NCI-H1048 (cell line): ENCODE results near the gene DOLPP1.
A peak's percentile ranks its signal among the peaks of the same experiment; 100 is the strongest.

ENCODE experiments used
- DNase-seq: peaks from one replicate; lab custom pipeline; 2025; lab: John Stamatoyannopoulos, UW

Gene DOLPP1

GRCh38 chr9:129094387-129095169 lies 13.7 kb downstream of the DOLPP1 start:
- DNase-seq, result no peak

GRCh38 chr9:129095170-129095667 lies 14.3 kb downstream of the DOLPP1 start:
- DNase-seq, result no peak

- no peak for DNase-seq
Measured at GRCh38 chr9:129095908-129096307, 15.0 kb downstream of the DOLPP1 start.

GRCh38 chr9:129097671-129098306 lies 16.9 kb downstream of the DOLPP1 start:
- DNase-seq, result no peak

- no peak for DNase-seq
Measured at GRCh38 chr9:129098328-129098727, 17.4 kb downstream of the DOLPP1 start.

- DNase-seq, result no peak
Measured at GRCh38 chr9:129100383-129101169, 19.7 kb downstream of the DOLPP1 start.

- DNase-seq, result no peak
Measured at GRCh38 chr9:129101279-129101678, 20.4 kb downstream of the DOLPP1 start.

- DNase-seq, result no peak
Measured at GRCh38 chr9:129102095-129102525, 21.2 kb downstream of the DOLPP1 start.

GRCh38 chr9:129102791-129103594 lies 22.1 kb downstream of the DOLPP1 start:
- no peak for DNase-seq

GRCh38 chr9:129103595-129103965 lies 22.7 kb downstream of the DOLPP1 start:
- no peak for DNase-seq

GRCh38 chr9:129104051-129104450 lies 23.1 kb downstream of the DOLPP1 start:
- DNase-seq, result no peak

- no peak for DNase-seq
Measured at GRCh38 chr9:129105857-129106694, 25.2 kb downstream of the DOLPP1 start.

- DNase-seq, result no peak
Measured at GRCh38 chr9:129107651-129108050, 26.7 kb downstream of the DOLPP1 start.

GRCh38 chr9:129108083-129108804 lies 27.3 kb downstream of the DOLPP1 start:
- no peak for DNase-seq

- no peak for DNase-seq
Measured at GRCh38 chr9:129108805-129109536, 28.1 kb downstream of the DOLPP1 start.

GRCh38 chr9:129109537-129109903 lies 28.6 kb downstream of the DOLPP1 start:
- DNase-seq, result no peak

GRCh38 chr9:129109952-129110739 lies 29.2 kb downstream of the DOLPP1 start:
- no peak for DNase-seq

GRCh38 chr9:129110740-129111527 lies 30.0 kb downstream of the DOLPP1 start, which contains the start of the genes CRAT and PTPA:
Gene CRAT, minus strand, starts transcription at chr9:129110793. Its CDS starts 284 bp downstream, at chr9:129110509.
Gene PTPA, plus strand, starts transcription at chr9:129111415. Its CDS starts 186 bp downstream, at chr9:129111601.
- DNase-seq, result peak; percentile 80
